GM10266 (cell line): ENCODE data around the gene BAZ2B.
A peak's percentile ranks its signal among the peaks of the same experiment; 100 is the strongest.

Experiments used
- DNase-seq: peaks from one replicate; pipeline ENCODE4 v3.0.0; 2012; ENCODE audit errors: extremely low spot score
- CTCF ChIP-seq: IDR thresholded peaks from 2 replicates; pipeline ENCODE4 v1.5.1; 2012; ENCODE audit warnings: mild to moderate bottlenecking, low read depth; ENCODE audit not compliant: control insufficient read depth, insufficient read depth; ENCODE audit errors: missing control alignments

The BAZ2B gene

DNA sequence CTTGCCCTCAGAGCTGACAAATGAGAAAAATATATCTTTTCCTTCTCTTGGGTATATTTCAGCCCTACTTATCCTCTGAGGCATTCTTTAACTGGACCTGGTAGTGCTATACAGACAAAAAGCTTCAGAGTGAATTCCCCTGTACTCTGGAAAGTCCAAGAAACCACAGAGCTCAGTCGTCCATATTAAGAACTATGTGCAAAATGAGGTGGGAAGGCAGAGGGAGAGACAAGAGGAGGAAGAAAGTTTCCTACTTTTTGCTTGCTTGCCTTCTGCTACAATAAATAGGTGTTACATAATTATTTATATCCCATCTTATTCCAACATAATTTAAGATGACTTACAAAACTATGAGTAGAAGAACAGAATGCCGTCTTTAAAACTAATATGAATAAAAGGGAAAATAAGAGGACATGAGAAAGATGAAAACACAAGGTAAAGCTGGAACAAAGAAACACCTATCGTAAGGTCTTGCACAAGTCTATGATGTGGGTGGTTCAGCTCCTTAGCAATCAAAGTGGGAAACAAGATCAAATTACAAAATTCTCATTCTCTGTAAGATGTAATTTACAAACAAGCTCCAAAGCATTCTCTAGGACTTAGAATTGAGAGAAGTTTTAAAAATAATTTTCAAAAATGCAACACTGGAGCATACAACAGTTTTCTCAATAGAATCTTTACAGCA, 97.9 kb downstream of the BAZ2B start:
- no peak for TF ChIP-seq CTCF
- no peak for DNase-seq

- TF ChIP-seq CTCF, result peak; percentile 34
- peak; percentile 35 for DNase-seq
Observed at GRCh38 chr2:159516241-159516758, 100.0 kb downstream of the BAZ2B start.

- TF ChIP-seq CTCF, result no peak
- no peak for DNase-seq
Observed at GRCh38 chr2:159515441-159515840, 100.9 kb downstream of the BAZ2B start.

DNA sequence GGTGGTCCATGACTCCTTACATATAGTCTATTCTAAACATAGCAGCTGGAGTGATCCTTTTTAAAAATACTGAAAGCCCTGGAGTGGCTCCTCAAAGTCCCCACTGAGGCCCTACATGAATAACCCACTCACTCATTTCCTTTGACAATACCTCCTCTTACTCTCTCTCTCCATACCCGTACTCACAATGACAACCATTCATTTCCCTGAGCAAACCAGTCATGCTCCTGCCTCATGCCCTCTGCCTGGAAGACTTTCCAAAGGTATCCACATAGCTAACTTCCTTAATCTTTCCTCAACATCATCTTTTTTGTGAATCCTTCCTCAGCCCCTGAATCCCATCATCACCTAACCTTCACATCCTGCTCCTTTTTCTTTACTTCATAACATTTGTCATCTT, 102.6 kb downstream of the BAZ2B start:
- no peak for TF ChIP-seq CTCF
- no peak for DNase-seq

DNA sequence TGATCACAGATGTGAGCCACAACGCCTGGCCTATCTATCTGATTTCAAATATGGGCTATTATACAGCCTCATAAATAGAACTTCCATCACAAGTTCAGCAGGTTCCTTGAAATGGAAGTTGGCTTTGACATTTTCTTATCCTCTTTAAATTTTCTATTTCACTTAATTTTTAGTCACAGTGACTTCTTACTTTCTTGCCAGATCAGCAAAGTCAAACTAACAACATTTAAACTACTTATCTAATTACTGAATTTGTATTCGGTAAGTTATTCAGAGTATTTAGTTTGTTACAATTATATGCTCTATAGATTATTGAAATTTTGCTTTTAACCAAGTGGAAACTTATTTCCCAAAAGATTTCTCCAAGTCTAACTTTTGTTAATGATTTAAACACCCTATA, 108.2 kb downstream of the BAZ2B start:
- no peak for DNase-seq
- no peak for TF ChIP-seq CTCF

GRCh38 chr2:159506764-159507440, 109.4 kb downstream of the BAZ2B start:
- TF ChIP-seq CTCF, result no peak
- no peak for DNase-seq

GRCh38 chr2:159506202-159506601, 110.1 kb downstream of the BAZ2B start:
- DNase-seq, result no peak
- TF ChIP-seq CTCF, result no peak
